Right atrium auricular region (tissue), 2 donors: ENCODE results near the gene UNC93B1. TPM values are rescaled to one million over a fixed set of nuclear protein-coding genes. Genes with fewer than 3 reads are reported as not detected.

Source experiments
- DNase-seq: peaks from one replicate; pipeline ENCODE4 v3.0.0-alpha.2; 2019; ENCODE audit warnings: low spot score
- H3K27ac ChIP-seq, 2 donors: fragments of 200-600 bp; sonication (generic); 1 replicate in 1 of 2; 2 replicates in 1 of 2; pipeline ENCODE4 v1.5.1; 2016 to 2019
- H3K27me3 ChIP-seq, 2 donors: fragments of 200-600 bp; sonication (generic); one replicate each; pipeline versions ENCODE4 v1.5.1 to v1.6.0; 2017 to 2019
- H3K36me3 ChIP-seq: fragments of 200-600 bp; sonication (generic); one replicate; pipeline ENCODE4 v1.5.1; 2016
- H3K4me1 ChIP-seq, 2 donors: fragments of 200-600 bp; sonication (generic); one replicate each; pipeline versions ENCODE4 v1.5.1 to v1.6.0; 2017 to 2019
- H3K4me3 ChIP-seq, 2 donors: fragments of 200-600 bp; sonication (generic); 1 replicate in 1 of 2; 2 replicates in 1 of 2; pipeline ENCODE4 v1.5.1; 2017 to 2019; ENCODE audit warnings: mild to moderate bottlenecking in 1 of 2, moderate library complexity in 1 of 2
- H3K9me3 ChIP-seq, 2 donors: fragments of 200-600 bp; sonication (generic); one replicate each; pipeline ENCODE4 v1.5.1; 2019
- total RNA-seq, 2 donors: library from RNA; depleted of rRNA; stranded (reverse); fragments of >200 nt; gene quantifications; one replicate each; pipeline ENCODE4 v1.1.0, GENCODE V29; 2016
- TF ChIP-seq, protein P1 (sequence below), 2 donors: fragments of 200-600 bp; sonication (generic); IDR thresholded peaks; one replicate each; pipeline ENCODE4 v1.5.1; 2019; ENCODE audit warnings: antibody characterized with exemption in 2 of 2

Gene UNC93B1
- total RNA-seq, 2 donors from 2014 or later = 9.2 to 19.7 TPM

DNA sequence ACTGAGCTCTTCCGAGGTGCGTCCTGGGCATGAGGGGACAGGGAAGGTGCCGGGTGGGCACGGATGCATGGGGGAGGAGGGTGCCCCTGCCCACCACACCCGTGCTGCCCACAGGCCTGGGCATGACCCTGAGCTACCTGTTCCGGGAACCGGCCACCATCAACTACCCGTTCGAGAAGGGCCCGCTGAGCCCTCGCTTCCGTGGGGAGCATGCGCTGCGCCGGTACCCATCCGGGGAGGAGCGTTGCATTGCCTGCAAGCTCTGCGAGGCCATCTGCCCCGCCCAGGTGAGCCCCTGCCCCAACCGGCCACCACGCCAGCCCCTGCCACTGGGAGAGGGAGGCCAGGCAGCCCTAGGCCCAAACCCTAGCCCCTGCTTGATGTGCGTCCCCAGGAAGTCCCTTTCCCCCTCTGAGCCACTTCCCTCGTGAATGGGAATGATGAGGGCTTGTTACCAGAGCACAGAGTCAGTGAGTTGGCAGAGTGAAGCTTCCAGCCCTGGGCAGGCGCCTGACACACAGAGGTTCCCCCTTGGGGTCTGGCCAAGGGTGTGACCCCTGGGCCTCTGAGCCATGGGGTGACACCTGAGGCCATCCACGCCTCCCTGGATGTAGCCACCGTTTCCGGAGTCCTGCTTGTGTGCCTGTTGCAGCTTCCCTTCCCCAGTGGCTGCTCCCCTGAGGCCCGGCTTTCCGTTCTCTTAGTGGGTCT is 29.3 kb upstream of the UNC93B1 start:
- no peak for DNase-seq
- peaks cover 4% of the 10 kb centered on the region for H3K36me3 ChIP-seq
- TF ChIP-seq, protein P1, sequence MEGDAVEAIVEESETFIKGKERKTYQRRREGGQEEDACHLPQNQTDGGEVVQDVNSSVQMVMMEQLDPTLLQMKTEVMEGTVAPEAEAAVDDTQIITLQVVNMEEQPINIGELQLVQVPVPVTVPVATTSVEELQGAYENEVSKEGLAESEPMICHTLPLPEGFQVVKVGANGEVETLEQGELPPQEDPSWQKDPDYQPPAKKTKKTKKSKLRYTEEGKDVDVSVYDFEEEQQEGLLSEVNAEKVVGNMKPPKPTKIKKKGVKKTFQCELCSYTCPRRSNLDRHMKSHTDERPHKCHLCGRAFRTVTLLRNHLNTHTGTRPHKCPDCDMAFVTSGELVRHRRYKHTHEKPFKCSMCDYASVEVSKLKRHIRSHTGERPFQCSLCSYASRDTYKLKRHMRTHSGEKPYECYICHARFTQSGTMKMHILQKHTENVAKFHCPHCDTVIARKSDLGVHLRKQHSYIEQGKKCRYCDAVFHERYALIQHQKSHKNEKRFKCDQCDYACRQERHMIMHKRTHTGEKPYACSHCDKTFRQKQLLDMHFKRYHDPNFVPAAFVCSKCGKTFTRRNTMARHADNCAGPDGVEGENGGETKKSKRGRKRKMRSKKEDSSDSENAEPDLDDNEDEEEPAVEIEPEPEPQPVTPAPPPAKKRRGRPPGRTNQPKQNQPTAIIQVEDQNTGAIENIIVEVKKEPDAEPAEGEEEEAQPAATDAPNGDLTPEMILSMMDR (IDR thresholded peaks at IDR 0.05) = no peak
- H3K27me3 ChIP-seq = no peaks in the 10 kb centered on the region
- H3K4me3 ChIP-seq = no peak overlapping the region
- H3K27ac ChIP-seq = peak overlapping the region; percentile 83 to 90
- H3K4me1 ChIP-seq = peaks cover 0 to 69% of the 10 kb centered on the region in 2 donors
- no peaks in the 10 kb centered on the region for H3K9me3 ChIP-seq

DNA sequence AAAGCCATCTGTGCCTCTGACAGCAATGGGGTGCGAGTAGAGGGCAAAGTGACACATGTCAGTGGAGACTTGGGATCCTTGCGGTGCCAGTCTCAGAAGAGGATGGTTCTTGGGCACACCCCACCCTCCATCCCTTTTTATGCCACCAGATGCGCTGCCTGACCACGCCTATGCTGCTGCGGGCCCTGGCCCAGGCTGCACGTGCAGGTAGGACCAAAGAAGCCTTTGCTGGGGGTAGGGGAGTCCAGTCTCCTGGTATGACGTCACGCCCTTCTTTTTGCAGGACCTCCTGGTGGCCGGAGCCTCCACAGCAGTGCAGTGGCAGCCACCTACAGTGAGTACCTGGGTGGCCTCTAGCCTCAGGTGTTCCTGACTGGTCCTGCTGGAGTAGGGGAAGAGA is 28.1 kb upstream of the UNC93B1 start:
- Histone ChIP-seq H3K4me3 (peak overlapping the region in 1 of 2 donors; percentile 74), H3K36me3 (peaks cover 4% of the 10 kb centered on the region), H3K4me1 (peaks cover 0 to 57% of the 10 kb centered on the region in 2 donors), H3K27me3 (no peaks in the 10 kb centered on the region), H3K9me3 (no peaks in the 10 kb centered on the region), H3K27ac (peak overlapping the region; percentile 89 to 90)
- DNase-seq = no peak
- TF ChIP-seq, protein P1 (IDR thresholded peaks at IDR 0.05) = no peak

DNA sequence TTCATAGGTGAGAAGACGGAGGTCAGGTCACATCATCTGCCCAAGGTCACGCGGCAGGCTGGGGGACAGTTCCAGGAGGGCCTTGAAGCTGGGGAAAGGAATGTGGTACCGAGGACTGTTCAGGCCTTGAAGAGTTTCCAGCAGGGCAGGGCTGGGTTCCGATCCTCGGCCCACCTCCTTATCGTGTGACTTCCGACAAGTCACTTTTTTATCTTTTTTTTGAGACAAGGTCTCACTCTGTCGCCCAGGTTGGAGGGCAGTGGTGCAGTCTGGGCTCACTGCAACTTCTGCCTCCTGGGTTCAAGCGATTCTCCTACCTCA is 27.2 kb upstream of the UNC93B1 start:
- peak overlapping the region; percentile 67 to 74 for H3K4me3 ChIP-seq
- TF ChIP-seq, protein P1 (IDR thresholded peaks at IDR 0.05) = no peak
- no peaks in the 10 kb centered on the region for H3K9me3 ChIP-seq
- no peak for DNase-seq
- H3K36me3 ChIP-seq = peaks cover 4% of the 10 kb centered on the region
- H3K27ac ChIP-seq = peak overlapping the region; percentile 89 to 90
- peaks cover 0 to 48% of the 10 kb centered on the region in 2 donors for H3K4me1 ChIP-seq
- no peaks in the 10 kb centered on the region for H3K27me3 ChIP-seq

DNA sequence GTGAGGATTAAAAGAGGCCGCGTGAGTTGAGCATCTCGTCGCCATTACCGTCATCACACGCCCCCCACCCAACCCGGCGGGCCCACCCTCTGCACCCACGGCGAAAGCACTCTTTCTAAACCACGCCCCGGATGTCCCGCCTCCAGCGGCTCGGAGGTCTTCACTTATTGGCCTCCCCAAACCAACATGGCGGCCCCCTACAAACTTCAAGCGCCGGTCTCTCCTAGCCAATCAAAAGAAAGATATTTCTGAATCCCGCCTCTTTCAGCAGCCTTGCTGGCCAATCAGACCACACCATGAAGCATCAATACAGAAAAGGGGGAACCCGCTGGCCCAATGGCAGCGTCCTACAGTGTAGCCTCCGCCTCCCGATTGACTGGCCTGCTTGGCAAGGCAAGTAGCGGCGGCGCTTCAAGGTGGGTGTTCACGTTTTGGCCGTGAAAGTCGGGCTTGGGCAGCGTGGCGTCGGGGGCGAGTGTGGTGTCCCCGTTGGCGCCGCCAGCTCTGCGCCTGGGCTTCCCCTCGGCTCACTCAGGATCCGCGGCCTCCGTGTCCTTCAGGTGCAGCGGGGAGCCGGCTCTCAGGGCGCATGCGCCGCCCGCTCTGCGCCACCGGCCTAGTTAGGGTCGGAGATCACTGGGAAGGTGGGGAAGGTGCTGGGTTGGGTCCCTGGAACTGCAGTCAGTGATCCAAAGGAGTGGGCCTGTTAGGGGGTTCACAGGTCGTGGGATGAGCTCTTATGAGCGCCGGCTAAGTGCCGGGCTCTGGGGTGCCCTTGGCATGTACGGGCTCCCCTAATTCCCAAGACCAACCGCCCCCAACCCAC is 26.6 kb upstream of the UNC93B1 start, which contains the start of gene NDUFS8:
Gene NDUFS8, plus strand, starts transcription at position 364 of the 826 bp plus-strand sequence. CDS start 1,471 bp downstream, outside the sequence.
- peak; percentile 99 for DNase-seq
- TF ChIP-seq, protein P1 (IDR thresholded peaks at IDR 0.05) = no peak
- Histone ChIP-seq H3K27ac (peak within 1 kb of the TSS; percentile 89 to 90), H3K9me3 (no peaks in the 10 kb centered on the region), H3K4me3 (peak within 1 kb of the TSS; percentile 67 to 74), H3K27me3 (no peaks in the 10 kb centered on the region), H3K36me3 (peaks cover 3% of the 10 kb centered on the region), H3K4me1 (peaks cover 0 to 43% of the 10 kb centered on the region in 2 donors)

GRCh38 chr11:68028802-68029545 is 25.1 kb upstream of the UNC93B1 start:
- no peaks in the 10 kb centered on the region for H3K27me3 ChIP-seq
- no peak overlapping the region for H3K4me3 ChIP-seq
- no peaks in the 10 kb centered on the region for H3K36me3 ChIP-seq
- H3K4me1 ChIP-seq = peaks cover 0 to 37% of the 10 kb centered on the region in 2 donors
- TF ChIP-seq, protein P1 (IDR thresholded peaks at IDR 0.05) = no peak
- H3K9me3 ChIP-seq = peaks cover 0 to 7% of the 10 kb centered on the region in 2 donors
- H3K27ac ChIP-seq = no peak overlapping the region
- DNase-seq = no peak
